Measurements from ENCODE around the gene ASL.

The ASL gene

GRCh38 chr7:66083677-66084076 is 8.1 kb downstream of the ASL start:
- H4K12ac ChIP-seq (ENCODE audit: low read depth, low read length) = no peak overlapping the region
- no peak overlapping the region for H3K4me2 ChIP-seq (ENCODE audit: low read length)
- no peak overlapping the region for H2BK12ac ChIP-seq (ENCODE audit: low read length)
- peaks cover 1% of the 10 kb centered on the region for H3K9me3 ChIP-seq (ENCODE audit: insufficient read depth, low read depth, low read length)
- H3K79me2 ChIP-seq (ENCODE audit: control insufficient read depth, insufficient read depth, low read length, poor library complexity) = no peaks in the 10 kb centered on the region
- no peak overlapping the region for H2AFZ ChIP-seq (ENCODE audit: insufficient read depth, low read length, poor library complexity)
- H3K18ac ChIP-seq (ENCODE audit: low read length) = no peak overlapping the region
- no peak overlapping the region for H3K9ac ChIP-seq (ENCODE audit: low read length)
- peaks cover 20 to 25% of the 10 kb centered on the region in 2 experiments for H3K36me3 ChIP-seq (ENCODE audit: control insufficient read depth in 1 of 2, insufficient read depth in 2 of 2, low read length in 2 of 2)
- H3K4me3 ChIP-seq (ENCODE audit: low read depth, low read length) = no peak overlapping the region
- H2BK120ac ChIP-seq (ENCODE audit: insufficient read depth, low read length, poor library complexity) = no peak overlapping the region
- H4K8ac ChIP-seq (ENCODE audit: low read depth, low read length) = no peak overlapping the region
- DNase-seq = no peak
- no peak overlapping the region for H3K14ac ChIP-seq (ENCODE audit: low read length)
- H3K4ac ChIP-seq (ENCODE audit: low read depth, low read length) = no peak overlapping the region
- H3K4me1 ChIP-seq (ENCODE audit: control insufficient read depth in 1 of 2, insufficient read depth in 2 of 2, low read length in 2 of 2) = no peaks in the 10 kb centered on the region
- H3K27ac ChIP-seq (ENCODE audit: low read depth, low read length) = no peak overlapping the region
- no peaks in the 10 kb centered on the region for H3K27me3 ChIP-seq (ENCODE audit: insufficient read depth, low read length)
- H2AK5ac ChIP-seq (ENCODE audit: low read length) = no peak overlapping the region
- WGBS (ENCODE audit: extremely low coverage, insufficient coverage, insufficient read length) = no CpG with 5 or more reads among the region's 2 CpGs
- no peak overlapping the region for H3K23ac ChIP-seq (ENCODE audit: low read length)
- no peaks in the 10 kb centered on the region for H3K79me1 ChIP-seq (ENCODE audit: low read length)
- H2BK5ac ChIP-seq (ENCODE audit: low read depth, low read length, poor library complexity) = no peak overlapping the region
- no peak overlapping the region for H4K91ac ChIP-seq (ENCODE audit: low read depth, low read length)

- Histone ChIP-seq H3K23ac (ENCODE audit: low read length) (no peak overlapping the region), H3K14ac (ENCODE audit: low read length) (no peak overlapping the region), H3K79me2 (ENCODE audit: control insufficient read depth, insufficient read depth, low read length, poor library complexity) (no peaks in the 10 kb centered on the region), H2AFZ (ENCODE audit: insufficient read depth, low read length, poor library complexity) (no peak overlapping the region), H4K91ac (ENCODE audit: low read depth, low read length) (no peak overlapping the region), H2BK5ac (ENCODE audit: low read depth, low read length, poor library complexity) (no peak overlapping the region), H4K12ac (ENCODE audit: low read depth, low read length) (no peak overlapping the region), H3K9me3 (ENCODE audit: insufficient read depth, low read depth, low read length) (peaks cover 4% of the 10 kb centered on the region), H3K9ac (ENCODE audit: low read length) (no peak overlapping the region), H3K79me1 (ENCODE audit: low read length) (no peaks in the 10 kb centered on the region), H3K18ac (ENCODE audit: low read length) (no peak overlapping the region), H2AK5ac (ENCODE audit: low read length) (no peak overlapping the region), H3K4ac (ENCODE audit: low read depth, low read length) (no peak overlapping the region), H3K27me3 (ENCODE audit: insufficient read depth, low read length) (no peaks in the 10 kb centered on the region), H2BK120ac (ENCODE audit: insufficient read depth, low read length, poor library complexity) (no peak overlapping the region), H3K4me2 (ENCODE audit: low read length) (no peak overlapping the region), H3K36me3 (ENCODE audit: control insufficient read depth in 1 of 2, insufficient read depth in 2 of 2, low read length in 2 of 2) (peaks cover 16 to 21% of the 10 kb centered on the region in 2 experiments), H3K27ac (ENCODE audit: low read depth, low read length) (no peak overlapping the region), H3K4me3 (ENCODE audit: low read depth, low read length) (peak overlapping the region; percentile 21), H4K8ac (ENCODE audit: low read depth, low read length) (no peak overlapping the region), H2BK12ac (ENCODE audit: low read length) (no peak overlapping the region), H3K4me1 (ENCODE audit: control insufficient read depth in 1 of 2, insufficient read depth in 2 of 2, low read length in 2 of 2) (no peaks in the 10 kb centered on the region)
- no peak for DNase-seq
- no CpG with 5 or more reads among the region's 32 CpGs for WGBS (ENCODE audit: extremely low coverage, insufficient coverage, insufficient read length)
Measured at GRCh38 chr7:66088861-66089838, 13.5 kb downstream of the ASL start.

GRCh38 chr7:66092654-66093053 is 17.0 kb downstream of the ASL start:
- H3K4me1 ChIP-seq (ENCODE audit: control insufficient read depth in 1 of 2, insufficient read depth in 2 of 2, low read length in 2 of 2) = no peaks in the 10 kb centered on the region
- H3K79me2 ChIP-seq (ENCODE audit: control insufficient read depth, insufficient read depth, low read length, poor library complexity) = no peaks in the 10 kb centered on the region
- no peak overlapping the region for H2AK5ac ChIP-seq (ENCODE audit: low read length)
- no peak overlapping the region for H4K91ac ChIP-seq (ENCODE audit: low read depth, low read length)
- H3K4me2 ChIP-seq (ENCODE audit: low read length) = no peak overlapping the region
- DNase-seq = no peak
- no peaks in the 10 kb centered on the region for H3K79me1 ChIP-seq (ENCODE audit: low read length)
- WGBS (ENCODE audit: extremely low coverage, insufficient coverage, insufficient read length) = no CpG with 5 or more reads among the region's 19 CpGs
- H3K9ac ChIP-seq (ENCODE audit: low read length) = peak overlapping the region; percentile 27
- H3K18ac ChIP-seq (ENCODE audit: low read length) = no peak overlapping the region
- H3K27me3 ChIP-seq (ENCODE audit: insufficient read depth, low read length) = no peaks in the 10 kb centered on the region
- no peak overlapping the region for H2AFZ ChIP-seq (ENCODE audit: insufficient read depth, low read length, poor library complexity)
- H4K8ac ChIP-seq (ENCODE audit: low read depth, low read length) = no peak overlapping the region
- no peak overlapping the region for H4K12ac ChIP-seq (ENCODE audit: low read depth, low read length)
- no peak overlapping the region for H3K23ac ChIP-seq (ENCODE audit: low read length)
- peaks cover 5% of the 10 kb centered on the region for H3K9me3 ChIP-seq (ENCODE audit: insufficient read depth, low read depth, low read length)
- peaks cover 5 to 13% of the 10 kb centered on the region in 2 experiments for H3K36me3 ChIP-seq (ENCODE audit: control insufficient read depth in 1 of 2, insufficient read depth in 2 of 2, low read length in 2 of 2)
- H3K27ac ChIP-seq (ENCODE audit: low read depth, low read length) = no peak overlapping the region
- no peak overlapping the region for H3K14ac ChIP-seq (ENCODE audit: low read length)
- no peak overlapping the region for H2BK120ac ChIP-seq (ENCODE audit: insufficient read depth, low read length, poor library complexity)
- H2BK5ac ChIP-seq (ENCODE audit: low read depth, low read length, poor library complexity) = no peak overlapping the region
- H2BK12ac ChIP-seq (ENCODE audit: low read length) = no peak overlapping the region
- no peak overlapping the region for H3K4me3 ChIP-seq (ENCODE audit: low read depth, low read length)
- no peak overlapping the region for H3K4ac ChIP-seq (ENCODE audit: low read depth, low read length)

GRCh38 chr7:66095010-66095409 is 19.4 kb downstream of the ASL start:
- Histone ChIP-seq H4K8ac (ENCODE audit: low read depth, low read length) (no peak overlapping the region), H4K91ac (ENCODE audit: low read depth, low read length) (no peak overlapping the region), H3K36me3 (ENCODE audit: control insufficient read depth in 1 of 2, insufficient read depth in 2 of 2, low read length in 2 of 2) (peaks cover 5 to 9% of the 10 kb centered on the region in 2 experiments), H3K4ac (ENCODE audit: low read depth, low read length) (no peak overlapping the region), H3K4me3 (ENCODE audit: low read depth, low read length) (no peak overlapping the region), H3K27me3 (ENCODE audit: insufficient read depth, low read length) (no peaks in the 10 kb centered on the region), H3K79me2 (ENCODE audit: control insufficient read depth, insufficient read depth, low read length, poor library complexity) (no peaks in the 10 kb centered on the region), H3K14ac (ENCODE audit: low read length) (no peak overlapping the region), H3K4me2 (ENCODE audit: low read length) (no peak overlapping the region), H3K9ac (ENCODE audit: low read length) (peak overlapping the region; percentile 53), H4K12ac (ENCODE audit: low read depth, low read length) (no peak overlapping the region), H3K79me1 (ENCODE audit: low read length) (peaks cover 5% of the 10 kb centered on the region), H3K4me1 (ENCODE audit: control insufficient read depth in 1 of 2, insufficient read depth in 2 of 2, low read length in 2 of 2) (peaks cover 0 to 5% of the 10 kb centered on the region in 2 experiments), H2BK120ac (ENCODE audit: insufficient read depth, low read length, poor library complexity) (no peak overlapping the region), H2AFZ (ENCODE audit: insufficient read depth, low read length, poor library complexity) (no peak overlapping the region), H3K23ac (ENCODE audit: low read length) (no peak overlapping the region), H2AK5ac (ENCODE audit: low read length) (no peak overlapping the region), H3K27ac (ENCODE audit: low read depth, low read length) (no peak overlapping the region), H3K18ac (ENCODE audit: low read length) (no peak overlapping the region), H2BK12ac (ENCODE audit: low read length) (no peak overlapping the region), H2BK5ac (ENCODE audit: low read depth, low read length, poor library complexity) (no peak overlapping the region), H3K9me3 (ENCODE audit: insufficient read depth, low read depth, low read length) (peaks cover 5% of the 10 kb centered on the region)
- no CpG with 5 or more reads among the region's 4 CpGs for WGBS (ENCODE audit: extremely low coverage, insufficient coverage, insufficient read length)
- no peak for DNase-seq
